GM12875 (cell line): ENCODE measurements around the gene CROCC2.

Experiments
- H3K4me3 ChIP-seq: one replicate; pipeline ENCODE4 v1.5.1; 2011; ENCODE audit warnings: low read depth, low read length, control low read depth
- CTCF ChIP-seq: IDR thresholded peaks from 2 replicates; pipeline ENCODE4 v1.5.1; 2011; ENCODE audit warnings: low read depth, mild to moderate bottlenecking, control low read depth, inconsistent platforms, low read length, moderate library complexity, borderline replicate concordance; ENCODE audit not compliant: insufficient read depth

The CROCC2 gene

GRCh38 chr2:241011296-241011600 lies 105.1 kb downstream of the CROCC2 start:
- TF ChIP-seq CTCF = no peak
- H3K4me3 ChIP-seq = no peak overlapping the region

- H3K4me3 ChIP-seq = no peak overlapping the region
- TF ChIP-seq CTCF = no peak
These were observed 105.8 kb downstream of the CROCC2 start for GRCh38 chr2:241011751-241012510.

- no peak for TF ChIP-seq CTCF
- no peak overlapping the region for H3K4me3 ChIP-seq
These were observed 108.1 kb downstream of the CROCC2 start for GRCh38 chr2:241014224-241014623.

- TF ChIP-seq CTCF = no peak
These were observed 108.6 kb downstream of the CROCC2 start for GRCh38 chr2:241014764-241015163.

GRCh38 chr2:241015439-241015838 lies 109.3 kb downstream of the CROCC2 start:
- TF ChIP-seq CTCF = no peak
- no peak overlapping the region for H3K4me3 ChIP-seq

More at GRCh38 chr2:241014764-241015163, 108.6 kb downstream of the CROCC2 start:
- H3K4me3 ChIP-seq = no peak overlapping the region

- no peak overlapping the region for H3K4me3 ChIP-seq
- TF ChIP-seq CTCF = no peak
These were observed 111.2 kb downstream of the CROCC2 start for GRCh38 chr2:241017228-241017940.

- no peak for TF ChIP-seq CTCF
- no peak overlapping the region for H3K4me3 ChIP-seq
These were observed 112.1 kb downstream of the CROCC2 start for GRCh38 chr2:241018051-241018891.
